ENCODE measurements around the gene LRFN3.
"Not testable (repeated sequence)": the region's sequence is repeated elsewhere in the genome, so short reads cannot be mapped to it uniquely, and the experiment has no call there.

The LRFN3 gene

DNA sequence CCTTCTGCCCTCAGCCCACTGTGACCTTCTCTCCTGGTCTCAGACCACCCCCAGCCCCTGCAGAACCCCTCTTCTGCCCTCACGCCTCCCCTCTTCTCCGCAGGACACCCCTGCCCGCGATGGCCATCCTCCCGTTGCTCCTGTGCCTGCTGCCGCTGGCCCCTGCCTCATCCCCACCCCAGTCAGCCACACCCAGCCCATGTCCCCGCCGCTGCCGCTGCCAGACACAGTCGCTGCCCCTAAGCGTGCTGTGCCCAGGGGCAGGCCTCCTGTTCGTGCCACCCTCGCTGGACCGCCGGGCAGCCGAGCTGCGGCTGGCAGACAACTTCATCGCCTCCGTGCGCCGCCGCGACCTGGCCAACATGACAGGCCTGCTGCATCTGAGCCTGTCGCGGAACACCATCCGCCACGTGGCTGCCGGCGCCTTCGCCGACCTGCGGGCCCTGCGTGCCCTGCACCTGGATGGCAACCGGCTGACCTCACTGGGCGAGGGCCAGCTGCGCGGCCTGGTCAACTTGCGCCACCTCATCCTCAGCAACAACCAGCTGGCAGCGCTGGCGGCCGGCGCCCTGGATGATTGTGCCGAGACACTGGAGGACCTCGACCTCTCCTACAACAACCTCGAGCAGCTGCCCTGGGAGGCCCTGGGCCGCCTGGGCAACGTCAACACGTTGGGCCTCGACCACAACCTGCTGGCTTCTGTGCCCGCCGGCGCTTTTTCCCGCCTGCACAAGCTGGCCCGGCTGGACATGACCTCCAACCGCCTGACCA is 3.3 kb downstream of the LRFN3 start:
- DNase-seq = no peak

DNA sequence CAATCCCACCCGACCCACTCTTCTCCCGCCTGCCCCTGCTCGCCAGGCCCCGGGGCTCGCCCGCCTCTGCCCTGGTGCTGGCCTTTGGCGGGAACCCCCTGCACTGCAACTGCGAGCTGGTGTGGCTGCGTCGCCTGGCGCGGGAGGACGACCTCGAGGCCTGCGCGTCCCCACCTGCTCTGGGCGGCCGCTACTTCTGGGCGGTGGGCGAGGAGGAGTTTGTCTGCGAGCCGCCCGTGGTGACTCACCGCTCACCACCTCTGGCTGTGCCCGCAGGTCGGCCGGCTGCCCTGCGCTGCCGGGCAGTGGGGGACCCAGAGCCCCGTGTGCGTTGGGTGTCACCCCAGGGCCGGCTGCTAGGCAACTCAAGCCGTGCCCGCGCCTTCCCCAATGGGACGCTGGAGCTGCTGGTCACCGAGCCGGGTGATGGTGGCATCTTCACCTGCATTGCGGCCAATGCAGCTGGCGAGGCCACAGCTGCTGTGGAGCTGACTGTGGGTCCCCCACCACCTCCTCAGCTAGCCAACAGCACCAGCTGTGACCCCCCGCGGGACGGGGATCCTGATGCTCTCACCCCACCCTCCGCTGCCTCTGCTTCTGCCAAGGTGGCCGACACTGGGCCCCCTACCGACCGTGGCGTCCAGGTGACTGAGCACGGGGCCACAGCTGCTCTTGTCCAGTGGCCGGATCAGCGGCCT is 4.1 kb downstream of the LRFN3 start:
- DNase-seq = no peak

DNA sequence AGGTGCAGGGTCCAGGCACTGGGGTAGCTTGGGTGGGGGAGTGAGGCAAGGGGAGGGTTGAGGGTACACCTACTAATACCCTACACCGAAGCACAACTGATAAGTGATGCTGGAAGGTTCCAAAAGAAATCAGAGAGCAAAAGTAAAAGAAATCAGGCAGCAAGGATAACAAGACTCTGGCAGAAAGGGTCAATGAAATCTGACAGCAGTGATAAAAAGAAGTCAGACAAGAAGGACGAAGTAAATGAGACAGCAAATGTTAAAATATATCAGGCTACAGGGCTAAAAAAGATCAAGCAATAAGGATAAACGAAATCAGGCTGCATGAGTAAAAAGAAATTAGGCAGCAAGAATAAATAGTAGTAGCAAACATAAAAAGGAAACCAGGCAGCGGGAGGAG is 4.7 kb downstream of the LRFN3 start:
- no peak for DNase-seq

DNA sequence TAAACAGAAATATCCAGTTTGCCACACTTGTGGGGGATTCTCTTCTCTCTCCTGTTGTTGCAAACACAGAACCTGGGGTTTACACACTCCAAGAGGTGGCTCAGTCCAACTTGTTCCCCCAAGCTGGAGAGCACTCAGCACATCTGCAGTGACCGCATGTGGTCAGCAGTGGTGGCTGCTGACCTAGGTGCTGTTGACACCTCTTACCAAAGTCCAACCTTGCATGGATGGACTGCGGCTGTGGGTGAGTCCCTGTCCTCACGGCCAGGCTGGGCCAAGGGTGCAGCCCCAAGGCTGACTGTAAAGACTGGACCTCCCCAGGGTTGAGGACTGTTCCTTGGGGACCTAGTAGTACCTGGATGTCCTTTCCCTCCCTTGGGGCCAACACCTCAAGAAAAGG is 6.1 kb downstream of the LRFN3 start:
- DNase-seq = no peak

DNA sequence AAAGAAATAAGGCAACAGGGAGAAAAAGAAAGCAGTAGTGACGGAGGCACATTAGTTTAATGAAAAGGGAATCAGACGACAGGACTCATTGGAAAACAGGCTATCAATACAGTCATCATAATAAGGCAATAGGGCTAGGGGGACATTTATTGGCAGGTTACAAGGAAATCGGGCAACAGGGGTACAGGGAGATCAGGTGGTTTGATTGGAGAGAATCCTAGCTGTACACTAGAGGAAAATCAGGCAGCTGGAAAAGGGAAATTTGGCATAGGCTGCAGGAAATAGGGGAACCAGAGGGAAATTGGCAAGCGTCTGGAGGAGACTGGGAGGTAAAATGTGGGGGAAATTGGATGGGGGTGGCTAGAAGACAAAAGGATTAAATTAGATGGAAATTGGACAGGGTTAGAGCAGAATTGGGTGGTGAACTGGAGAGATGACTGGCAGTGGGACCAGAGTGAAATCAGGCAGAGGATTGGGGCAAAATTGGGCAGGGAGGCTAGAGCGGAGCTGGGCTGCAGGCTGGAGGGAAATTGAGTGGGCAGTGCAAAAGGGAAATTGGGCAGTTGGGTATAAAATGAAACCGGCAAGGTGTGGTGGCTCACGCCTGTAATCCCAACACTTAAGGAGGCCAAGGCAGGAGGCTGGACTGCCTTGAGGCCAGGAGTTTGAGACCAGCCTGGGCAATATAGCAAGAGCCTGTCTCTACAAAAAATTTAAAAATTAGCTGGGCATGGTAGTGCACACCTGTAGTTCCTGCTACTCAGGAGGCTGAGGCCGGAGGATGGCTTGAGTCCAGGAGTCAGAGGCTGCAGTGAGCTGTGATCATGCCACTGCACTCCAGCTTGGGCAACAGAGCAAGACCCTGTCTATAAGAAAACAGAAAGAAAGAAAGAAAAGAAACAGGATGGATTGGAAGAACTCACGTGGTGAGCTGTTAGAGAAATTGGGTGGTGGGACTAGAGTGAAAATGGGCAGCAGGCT is 7.4 kb downstream of the LRFN3 start:
- no peak for DNase-seq

DNA sequence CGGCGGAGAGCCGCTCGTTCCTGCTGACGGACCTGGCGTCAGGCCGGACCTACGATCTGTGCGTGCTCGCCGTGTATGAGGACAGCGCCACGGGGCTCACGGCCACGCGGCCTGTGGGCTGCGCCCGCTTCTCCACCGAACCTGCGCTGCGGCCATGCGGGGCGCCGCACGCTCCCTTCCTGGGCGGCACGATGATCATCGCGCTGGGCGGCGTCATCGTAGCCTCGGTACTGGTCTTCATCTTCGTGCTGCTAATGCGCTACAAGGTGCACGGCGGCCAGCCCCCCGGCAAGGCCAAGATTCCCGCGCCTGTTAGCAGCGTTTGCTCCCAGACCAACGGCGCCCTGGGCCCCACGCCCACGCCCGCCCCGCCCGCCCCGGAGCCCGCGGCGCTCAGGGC is 8.4 kb downstream of the LRFN3 start:
- DNase-seq = no peak

DNA sequence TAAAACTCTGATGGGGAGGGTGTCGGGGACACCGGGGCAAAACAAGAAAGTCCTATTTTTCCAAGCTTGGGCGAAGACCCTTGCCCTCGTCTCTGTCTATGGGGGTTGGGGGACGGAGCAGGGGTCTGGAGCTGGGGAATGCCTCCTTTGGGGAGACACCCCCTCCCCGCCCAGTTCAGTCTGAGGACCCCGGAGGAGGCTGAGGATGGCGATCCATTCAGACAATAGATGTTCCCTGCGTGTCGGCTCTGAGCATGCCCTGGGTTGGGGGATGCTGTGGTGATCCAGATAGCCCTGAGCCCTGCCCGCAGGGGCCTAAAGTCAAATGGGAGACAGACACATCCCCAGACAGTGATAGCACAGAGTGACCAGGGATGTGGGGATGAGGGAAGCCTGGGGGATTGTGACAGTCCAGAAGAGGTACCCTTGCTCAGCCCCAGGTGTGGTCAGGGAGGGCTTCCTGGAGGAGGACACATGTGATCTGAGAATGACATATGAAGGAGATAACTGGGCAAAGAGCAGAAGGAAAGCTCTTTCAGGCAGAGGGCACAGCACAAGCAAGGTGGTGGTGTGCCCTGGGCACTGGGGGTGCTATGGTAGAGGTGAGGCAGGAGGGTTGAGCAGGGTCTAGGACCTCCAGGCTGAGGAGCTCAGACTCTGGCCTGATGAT is 9.1 kb downstream of the LRFN3 start:
- no peak for DNase-seq

DNA sequence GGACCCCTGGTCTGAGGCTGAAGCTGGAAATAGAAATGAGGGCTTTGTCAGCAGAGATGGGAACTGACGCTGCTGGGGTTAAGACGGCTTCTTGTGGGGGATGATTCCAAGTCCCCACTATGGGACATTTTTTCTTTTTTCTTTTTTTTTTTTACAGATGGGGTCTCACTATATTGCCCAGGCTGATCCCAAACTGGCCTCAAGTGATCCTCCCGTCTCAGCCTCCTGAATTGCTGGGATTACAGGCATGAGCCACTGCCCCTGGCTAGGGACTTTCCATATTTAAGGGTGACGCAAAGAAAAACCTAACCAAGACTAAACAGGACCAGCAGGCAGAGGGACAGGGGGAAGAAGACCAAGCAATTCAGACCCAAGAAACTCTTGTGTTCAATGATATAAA is 10.0 kb downstream of the LRFN3 start:
- no peak for DNase-seq

DNA sequence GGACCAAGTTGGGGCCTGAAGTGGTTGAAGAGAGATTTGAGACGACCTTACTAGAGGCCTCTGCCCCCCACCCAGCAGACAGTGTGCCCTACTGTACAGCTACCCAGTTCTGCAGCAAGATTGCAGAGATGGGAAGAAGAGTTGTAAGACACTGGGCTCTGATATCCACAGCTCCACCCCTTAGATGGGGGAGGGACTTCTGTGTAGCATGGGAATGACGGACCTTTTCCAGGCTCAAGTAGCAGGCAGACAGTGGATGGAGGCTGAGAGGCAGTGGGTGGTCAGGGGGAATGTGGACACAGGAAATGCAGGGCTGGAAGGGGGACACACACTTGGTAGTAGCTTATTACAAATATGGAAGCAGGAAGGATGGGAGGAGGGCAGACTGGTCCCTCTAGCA is 13.0 kb downstream of the LRFN3 start:
- DNase-seq = no peak

DNA sequence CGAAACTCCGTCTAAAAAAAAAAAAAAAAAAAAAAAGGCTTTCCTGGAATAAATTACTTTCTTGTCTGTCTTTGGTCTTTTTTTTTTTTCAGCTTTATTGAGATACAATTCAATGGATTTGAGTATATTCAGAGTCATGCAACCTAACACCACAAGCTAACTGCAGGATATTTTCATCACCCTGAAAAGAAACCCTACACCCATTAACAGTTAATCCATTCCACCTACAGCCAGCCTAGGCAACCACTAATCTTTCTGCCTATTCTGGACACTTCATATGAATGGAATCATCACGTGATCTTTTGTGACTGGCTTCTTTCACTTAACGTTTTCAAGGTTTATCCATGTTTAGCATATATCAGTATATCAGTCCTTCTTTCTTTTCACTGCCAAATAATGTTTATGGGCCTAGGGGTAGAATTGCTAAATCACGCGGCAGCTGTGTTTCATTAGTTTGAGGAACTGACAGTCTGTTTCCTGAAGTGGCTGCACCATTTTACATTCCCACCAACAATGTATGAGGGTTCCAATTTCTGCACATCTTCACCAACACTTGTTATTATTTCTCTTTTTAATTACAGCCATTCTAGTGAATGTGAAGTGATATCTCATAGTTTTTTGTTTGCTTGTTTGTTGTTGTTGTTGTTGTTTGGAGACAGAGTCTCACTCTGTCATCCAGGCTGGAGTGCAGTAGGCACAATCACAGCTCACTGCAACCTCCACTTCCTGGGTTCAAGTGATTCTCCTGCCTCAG is 19.9 kb downstream of the LRFN3 start:
- no peak for DNase-seq

DNA sequence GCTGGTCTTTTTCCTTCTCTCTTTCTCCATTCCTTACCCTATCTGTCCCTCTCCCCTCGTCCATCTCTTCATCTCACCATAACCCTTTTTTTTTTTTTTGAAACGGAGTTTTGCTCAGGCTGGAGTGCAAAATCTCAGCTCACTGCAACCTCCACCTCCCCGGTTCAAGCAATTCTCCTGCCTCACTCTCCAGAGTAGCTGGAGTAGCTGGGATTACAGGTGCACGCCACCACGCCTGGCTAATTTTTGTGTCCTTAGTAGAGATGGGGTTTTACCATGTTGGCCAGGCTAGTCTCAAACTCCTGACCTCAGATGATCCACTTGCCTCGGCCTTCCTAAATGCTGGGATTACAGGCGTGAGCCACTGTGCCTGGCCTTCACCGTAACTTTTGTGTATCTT is 21.2 kb downstream of the LRFN3 start:
- not testable (repeated sequence) for DNase-seq

DNA sequence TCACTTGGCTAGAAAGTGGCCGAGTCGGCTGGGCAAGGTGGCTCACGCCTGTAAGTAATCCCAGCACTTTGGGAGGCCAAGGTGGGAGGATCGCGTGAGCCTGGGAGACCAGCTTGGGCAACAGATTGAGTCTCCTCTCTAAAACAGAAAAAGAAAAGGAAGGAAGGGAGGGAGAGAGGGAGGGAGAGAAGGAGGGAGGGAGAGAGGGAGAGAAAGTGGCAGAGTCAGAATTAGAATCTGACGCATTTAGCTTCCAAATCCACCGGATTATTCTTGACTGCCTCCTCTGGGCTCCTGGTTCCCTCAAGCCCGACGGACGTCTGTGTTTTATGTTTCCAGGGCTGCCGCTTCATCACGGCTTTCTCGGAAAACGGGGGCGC is 22.5 kb downstream of the LRFN3 start:
- no peak for DNase-seq

DNA sequence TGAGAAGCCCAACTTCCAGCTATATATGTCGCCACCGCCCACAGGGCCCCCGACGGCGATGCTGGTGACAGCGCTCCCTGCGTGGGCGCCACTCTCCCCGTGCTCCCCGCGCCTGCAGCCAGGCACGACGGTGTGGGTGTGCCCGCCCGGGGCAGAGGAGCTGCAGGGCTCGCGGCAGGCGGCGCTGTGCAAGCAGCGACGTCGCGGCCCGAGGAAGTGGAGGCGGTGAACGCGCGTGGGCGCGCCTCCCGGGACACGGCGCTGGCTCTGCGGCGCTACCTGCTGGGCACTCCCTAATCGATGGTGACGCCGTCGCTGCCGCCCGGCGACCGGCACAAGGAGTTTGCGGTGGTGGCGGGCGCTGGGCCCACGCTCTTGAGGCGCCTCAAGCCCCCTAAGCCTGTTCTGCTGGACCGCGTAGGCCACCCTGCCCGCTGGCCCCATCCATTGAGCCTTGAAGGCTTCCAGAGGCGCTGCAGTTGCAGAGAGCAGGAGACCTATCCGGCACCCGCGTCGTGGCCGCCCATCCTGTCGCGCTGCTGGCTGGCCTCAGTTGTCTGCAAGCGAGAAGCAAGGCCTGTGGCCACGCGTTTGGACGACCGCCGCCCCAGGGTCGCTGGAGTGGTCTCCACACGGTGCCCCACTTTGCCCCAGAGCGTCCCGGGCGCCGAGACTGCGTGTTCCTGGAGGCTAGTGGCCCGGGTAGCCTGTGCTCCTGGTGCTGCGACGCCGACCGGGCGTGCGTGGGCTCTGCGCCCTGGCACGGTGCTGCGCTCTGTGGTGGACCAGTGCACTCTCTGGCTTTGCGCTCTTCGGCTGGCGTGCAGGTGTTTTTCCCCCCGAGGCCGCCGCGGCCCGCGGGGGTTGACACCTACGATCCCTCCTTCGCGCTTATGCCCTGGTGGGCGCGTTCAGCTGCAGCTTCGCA is 23.1 kb downstream of the LRFN3 start:
- no peak for DNase-seq

DNA sequence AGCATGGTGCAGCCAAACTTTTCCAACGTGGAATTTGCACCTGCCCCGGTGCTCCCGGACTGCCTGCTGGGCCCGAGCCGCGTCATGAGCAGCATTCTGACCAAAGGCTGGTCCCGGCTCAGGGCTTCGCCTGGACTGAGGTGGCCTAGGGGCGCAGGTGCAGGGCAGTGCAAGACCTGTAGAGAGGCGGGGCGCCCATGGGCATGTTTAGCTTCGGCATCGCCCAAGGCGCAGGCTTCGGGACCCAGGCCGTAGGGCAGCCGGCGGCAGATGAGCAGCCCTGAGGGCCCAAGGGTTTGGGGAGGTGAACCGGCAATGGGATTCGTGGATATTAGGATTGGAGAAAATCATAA is 23.8 kb downstream of the LRFN3 start:
- DNase-seq = no peak

DNA sequence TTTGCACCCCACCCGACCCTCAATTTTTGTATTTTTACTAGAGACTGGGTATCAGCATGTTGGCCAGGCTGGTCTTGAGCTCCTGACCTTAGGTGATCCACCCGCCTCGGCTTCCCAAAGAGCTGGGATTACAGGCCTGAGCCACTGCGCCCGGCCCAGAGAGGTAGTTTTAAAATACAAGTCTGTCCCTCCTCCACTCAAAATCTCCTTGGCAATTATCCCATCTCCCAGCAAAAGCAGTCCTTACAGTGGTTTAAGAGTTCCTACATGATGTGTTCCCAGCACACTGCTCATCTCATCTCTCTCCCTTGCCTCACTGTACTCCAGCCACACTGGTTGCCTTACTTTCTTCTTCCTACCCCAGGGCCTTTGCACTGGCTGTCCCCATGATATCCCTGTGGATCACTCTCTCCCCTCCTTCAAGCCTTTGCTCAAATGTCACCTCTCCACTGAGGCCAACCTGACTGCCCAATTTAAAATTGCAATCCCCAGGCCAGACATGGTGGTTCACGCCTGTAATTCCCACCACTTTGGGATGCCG is 24.3 kb downstream of the LRFN3 start:
- DNase-seq = no peak

DNA sequence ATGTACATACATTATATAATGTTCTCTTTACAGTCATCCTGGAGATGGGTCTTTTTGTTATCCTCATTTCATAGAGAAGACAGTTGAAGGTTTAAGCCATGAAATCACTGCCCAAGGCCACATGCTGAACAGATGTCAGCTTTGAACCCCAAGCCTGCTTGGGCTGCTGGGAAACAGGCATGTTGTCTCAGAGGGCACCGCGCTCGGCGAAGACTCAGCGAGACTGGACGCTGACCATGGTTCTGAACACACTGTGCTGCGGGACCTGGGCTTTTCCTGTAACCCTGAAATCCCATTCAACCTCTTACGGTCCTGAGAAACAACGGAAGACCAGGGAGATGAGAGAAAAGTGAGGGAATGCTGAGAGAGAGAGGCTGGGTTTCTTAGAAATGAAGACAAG is 27.3 kb downstream of the LRFN3 start:
- DNase-seq = no peak

DNA sequence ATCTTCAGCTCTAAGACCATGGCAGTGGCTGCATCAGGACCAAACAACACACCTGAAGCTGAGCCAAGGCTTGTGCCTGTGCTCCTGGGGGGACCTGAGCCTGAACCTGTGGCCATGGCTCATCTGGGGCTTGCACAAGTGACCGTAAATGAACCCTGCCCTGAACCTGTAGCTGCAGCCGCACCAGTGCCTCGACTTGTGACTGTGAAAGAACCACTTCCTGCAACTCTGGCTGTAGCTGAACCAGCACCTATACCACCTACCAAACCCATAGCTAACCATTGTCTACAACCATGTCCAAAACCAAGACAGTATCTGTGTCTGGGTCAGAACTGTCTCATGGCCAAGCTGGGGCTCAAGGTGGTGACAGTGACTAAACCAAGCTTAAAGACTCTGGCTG is 30.6 kb downstream of the LRFN3 start:
- DNase-seq = no peak

DNA sequence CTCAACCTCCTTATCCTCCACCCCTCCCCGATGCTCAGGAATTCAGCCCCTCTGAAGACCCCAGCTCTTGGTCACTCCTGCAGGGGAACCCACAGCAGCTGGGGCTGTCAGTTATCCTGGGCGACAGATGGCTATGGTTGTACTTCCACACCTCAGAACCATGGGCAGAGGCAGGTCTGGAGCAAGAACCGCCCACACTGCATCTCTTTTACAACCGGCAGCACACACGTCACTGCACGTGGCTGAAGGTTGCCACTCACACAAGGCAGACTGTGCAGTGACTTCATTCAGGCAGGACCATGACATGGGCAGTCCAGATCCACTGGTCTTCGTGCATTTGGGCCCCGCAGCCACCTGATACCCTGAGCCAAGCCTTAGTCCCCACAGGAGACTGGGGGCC is 37.3 kb downstream of the LRFN3 start:
- DNase-seq = no peak

DNA sequence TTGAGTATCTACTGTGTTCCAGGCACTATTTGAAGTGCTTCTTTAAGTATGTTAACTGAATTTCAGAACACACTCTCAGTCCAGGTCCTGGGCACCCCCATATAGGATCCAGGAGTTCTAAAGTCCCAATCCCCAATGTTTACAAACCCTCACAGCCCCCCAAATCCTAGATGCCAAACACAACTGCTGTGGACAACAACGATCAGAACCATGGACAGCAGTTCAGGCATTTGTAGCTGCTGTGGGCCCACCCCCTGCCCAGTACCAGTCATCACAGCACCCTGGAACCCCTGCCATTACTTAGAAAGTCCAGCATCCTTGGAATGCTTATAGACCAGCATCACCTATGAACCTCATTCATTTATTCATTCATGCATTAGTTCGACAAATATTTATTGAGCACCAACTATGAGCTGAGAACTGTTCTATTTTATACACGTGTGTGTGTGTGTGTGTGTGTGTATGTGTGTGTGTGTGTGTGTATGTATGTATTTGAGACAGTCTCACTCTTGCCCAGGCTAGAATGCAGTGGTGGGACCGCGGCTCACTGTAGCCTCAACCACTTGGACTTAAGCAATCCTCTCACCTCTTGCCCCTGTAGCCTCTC is 39.5 kb downstream of the LRFN3 start:
- DNase-seq = no peak

DNA sequence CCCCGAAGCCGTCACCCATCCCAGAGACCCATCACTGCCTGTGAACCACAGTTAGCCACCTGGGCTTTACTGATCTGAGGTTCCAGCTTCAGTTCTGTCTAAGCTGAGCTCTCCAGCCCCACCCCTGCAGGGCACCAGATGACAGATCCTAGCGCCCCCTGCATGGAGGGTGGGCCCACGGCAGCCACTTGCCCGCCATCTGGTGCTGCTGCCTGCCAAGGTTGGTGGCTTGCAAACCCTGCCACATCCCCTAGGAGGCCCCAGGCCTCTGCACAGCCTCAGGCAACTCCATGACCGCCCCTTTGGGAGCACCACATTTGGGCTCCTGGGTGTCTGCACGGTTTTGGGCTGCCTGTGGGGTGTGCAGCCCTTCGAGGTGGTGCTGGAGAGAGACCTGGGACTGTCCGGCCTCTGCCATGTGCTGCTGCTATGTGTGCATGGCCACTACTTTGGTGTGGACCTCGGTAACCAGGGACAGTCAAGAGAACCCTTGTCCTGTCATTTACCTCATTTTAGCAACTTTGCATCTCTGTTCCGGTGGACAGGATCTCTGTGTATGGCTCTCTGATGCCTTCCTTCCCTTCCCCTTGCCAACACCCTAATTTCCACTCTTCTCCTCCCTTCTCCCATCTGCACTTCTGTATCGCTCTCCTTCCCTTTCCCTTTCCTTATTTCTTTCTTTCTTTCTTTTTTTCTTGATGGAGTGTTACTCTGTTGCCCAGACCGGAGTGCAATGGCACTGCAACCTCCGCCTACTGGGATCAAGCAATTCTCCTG is 41.5 kb downstream of the LRFN3 start:
- no peak for DNase-seq
